Frontal cortex (tissue), 4 donors: Measurements from ENCODE around the gene HPS6. TPM values are rescaled to one million over a fixed set of nuclear protein-coding genes. Genes with fewer than 3 reads are reported as not detected.
"Not testable (repeated sequence)": the region's sequence is repeated elsewhere in the genome, so short reads cannot be mapped to it uniquely, and the experiment has no call there.

ENCODE experiments used
- DNase-seq, 2 donors: peaks; one replicate each; pipeline ENCODE4 v3.0.0; 2012; ENCODE audit warnings: low spot score in 2 of 2
- FAIRE-seq: peaks from 2 replicates; lab custom pipeline; 2012; peaks lifted over from hg19 to GRCh38; lab: Jason Lieb, UNC
- total RNA-seq: library from RNA; depleted of rRNA; stranded (reverse); fragments of >200 nt; gene quantifications from one replicate; pipeline ENCODE4 v1.2.3, GENCODE V29; 2014
- donor health status: control.
- donor health status: control.
- donor health status: control.

The HPS6 gene
- 21.2 TPM for total RNA-seq

GRCh38 chr10:102064868-102065560 lies at the start of gene HPS6:
HPS6 (plus strand) TSS chr10:102065349; CDS start chr10:102065475, 126 bp downstream.
- DNase-seq, result peak; percentile 89 to 92
- FAIRE-seq, result no peak

- FAIRE-seq (no peak), DNase-seq (no peak)
Observed at GRCh38 chr10:102016416-102016815, 48.7 kb upstream of the HPS6 start.

- DNase-seq, result no peak
- no peak for FAIRE-seq
Observed at GRCh38 chr10:102017295-102017694, 47.9 kb upstream of the HPS6 start.

DNA sequence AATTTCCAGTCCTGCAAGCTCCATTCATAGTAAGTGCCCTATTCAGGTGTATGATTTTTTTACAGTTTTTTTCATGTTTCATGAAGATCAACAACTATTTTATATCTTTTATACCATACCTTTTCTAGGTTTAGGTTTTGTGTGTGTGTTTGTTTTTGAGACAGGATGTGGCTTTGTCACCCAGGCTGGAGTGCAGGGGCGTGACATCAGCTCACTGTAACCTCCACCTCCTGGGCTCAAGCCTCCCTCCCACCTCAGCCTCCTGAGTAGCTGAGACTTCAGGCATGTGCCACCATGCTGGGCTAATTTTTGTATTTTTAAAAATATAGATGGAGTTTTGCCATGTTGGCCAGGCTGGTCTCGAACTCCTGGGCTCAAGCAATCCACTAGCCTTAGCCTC lies 44.2 kb upstream of the HPS6 start:
- DNase-seq (no peak), FAIRE-seq (no peak)

- FAIRE-seq (no peak), DNase-seq (no peak)
Observed at GRCh38 chr10:102024799-102025198, 40.4 kb upstream of the HPS6 start.

- DNase-seq, result no peak
- no peak for FAIRE-seq
Observed at GRCh38 chr10:102027261-102027660, 37.9 kb upstream of the HPS6 start.

GRCh38 chr10:102033787-102034186 lies 31.4 kb upstream of the HPS6 start:
- FAIRE-seq, result no peak
- no peak for DNase-seq

DNA sequence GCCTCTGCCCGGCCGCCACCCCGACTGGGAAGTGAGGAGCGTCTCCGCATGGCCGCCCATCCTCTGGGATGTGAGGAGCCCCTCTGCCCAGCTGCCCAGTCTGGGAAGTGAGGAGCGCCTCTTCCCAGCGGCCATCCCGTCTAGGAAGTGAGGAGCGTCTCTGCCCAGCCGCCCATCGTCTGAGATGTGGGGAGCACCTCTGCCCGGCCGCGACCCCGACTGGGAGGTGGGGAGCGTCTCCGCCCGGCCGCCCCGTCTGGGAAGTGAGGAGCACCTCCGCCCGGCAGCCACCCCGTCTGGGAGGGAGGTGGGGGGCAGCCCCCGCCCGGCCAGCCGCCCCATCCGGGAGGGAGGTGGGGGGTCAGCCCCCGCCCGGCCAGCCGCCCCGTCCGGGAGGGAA lies 29.3 kb upstream of the HPS6 start:
- not testable (repeated sequence) for FAIRE-seq, DNase-seq

GRCh38 chr10:102038410-102038809 lies 26.7 kb upstream of the HPS6 start:
- FAIRE-seq (no peak), DNase-seq (no peak)

- DNase-seq (no peak), FAIRE-seq (no peak)
Observed at GRCh38 chr10:102040305-102041050, 24.7 kb upstream of the HPS6 start.

GRCh38 chr10:102045292-102045691 lies 19.9 kb upstream of the HPS6 start:
- FAIRE-seq (no peak), DNase-seq (no peak)

GRCh38 chr10:102046095-102046494 lies 19.1 kb upstream of the HPS6 start:
- no peak for FAIRE-seq
- DNase-seq, result no peak

- not testable (repeated sequence) for FAIRE-seq, DNase-seq
Observed at GRCh38 chr10:102054881-102055646, 10.1 kb upstream of the HPS6 start.

DNA sequence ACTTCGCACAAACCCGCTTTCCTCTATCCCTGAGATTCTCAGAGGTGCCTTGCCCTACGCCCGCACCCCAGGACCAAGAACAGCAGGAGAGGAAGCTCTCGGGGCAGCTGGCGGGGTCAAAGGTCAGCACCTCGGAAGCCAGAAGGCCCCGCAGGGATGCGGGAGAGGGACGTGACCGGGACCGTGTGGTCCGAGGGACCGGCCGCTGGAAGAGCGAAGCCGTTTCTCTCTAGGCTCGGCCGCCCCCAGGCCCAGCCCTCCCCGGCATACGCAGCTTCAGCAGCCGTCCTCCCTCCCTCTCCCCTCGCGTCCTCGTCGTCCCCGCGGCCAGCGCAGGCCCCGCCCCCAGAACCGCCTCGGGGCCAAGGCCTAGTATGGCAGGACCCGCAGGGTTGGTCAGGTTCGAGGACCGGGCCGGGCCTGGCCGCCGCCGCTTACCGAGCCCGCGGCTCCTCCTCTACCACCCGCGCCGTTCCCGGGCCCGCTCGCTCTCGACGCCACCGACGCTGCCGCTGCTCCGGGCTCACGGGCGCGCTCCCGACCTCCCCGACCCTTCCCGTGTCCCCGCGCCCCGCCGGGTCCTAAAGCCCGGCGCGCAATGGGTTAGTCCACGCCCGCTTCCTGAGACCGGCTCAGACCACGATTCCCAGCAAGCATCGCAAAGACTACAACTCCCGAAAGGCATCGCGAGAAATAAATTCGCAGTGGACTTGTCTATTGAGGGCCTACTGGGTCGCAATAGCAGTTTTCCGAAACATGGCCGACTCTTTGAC lies 9.3 kb upstream of the HPS6 start, which contains the start of gene ARMH3:
TSS of gene ARMH3 (minus strand) at position 527 of the 773 bp plus-strand sequence. CDS start 16,059 bp downstream, outside the sequence.
- peak; percentile 95 to 97 for DNase-seq
- no peak for FAIRE-seq

GRCh38 chr10:102059987-102060386 lies 5.2 kb upstream of the HPS6 start:
- FAIRE-seq, result no peak
- no peak for DNase-seq

GRCh38 chr10:102064503-102064867 lies 664 bp upstream of the HPS6 start:
- no peak for DNase-seq
- no peak for FAIRE-seq

DNA sequence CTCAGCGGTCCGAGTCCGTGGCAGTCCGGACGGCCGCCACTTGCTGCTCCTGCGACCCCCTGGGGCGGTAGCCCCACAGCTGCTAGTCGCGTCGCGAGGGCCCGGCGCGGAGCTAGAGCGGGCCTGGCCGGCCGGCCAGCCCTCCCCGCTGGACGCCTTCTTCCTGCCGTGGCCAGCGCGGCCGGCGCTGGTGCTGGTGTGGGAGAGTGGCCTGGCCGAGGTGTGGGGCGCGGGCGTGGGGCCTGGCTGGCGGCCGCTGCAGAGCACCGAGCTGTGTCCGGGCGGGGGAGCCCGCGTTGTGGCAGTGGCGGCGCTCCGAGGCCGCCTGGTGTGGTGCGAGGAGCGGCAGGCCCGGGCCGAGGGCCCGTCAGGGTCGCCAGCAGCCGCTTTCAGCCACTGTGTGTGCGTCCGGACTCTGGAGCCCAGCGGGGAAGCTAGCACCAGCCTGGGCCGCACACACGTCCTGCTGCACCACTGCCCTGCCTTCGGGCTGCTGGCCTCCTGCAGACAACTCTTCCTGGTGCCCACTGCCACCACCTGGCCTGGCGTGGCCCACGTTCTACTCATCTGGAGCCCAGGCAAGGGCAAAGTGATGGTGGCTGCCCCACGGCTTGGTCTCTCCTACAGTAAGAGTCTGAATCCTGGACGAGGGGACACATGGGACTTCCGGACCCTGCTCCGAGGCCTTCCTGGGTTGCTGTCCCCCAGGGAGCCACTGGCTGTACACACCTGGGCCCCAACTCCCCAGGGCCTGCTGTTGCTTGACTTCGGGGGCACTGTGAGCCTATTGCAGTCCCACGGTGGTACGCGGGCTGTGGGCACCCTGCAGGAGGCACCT lies 631 bp downstream of the HPS6 start:
- DNase-seq, result peak; percentile 47 to 55

DNA sequence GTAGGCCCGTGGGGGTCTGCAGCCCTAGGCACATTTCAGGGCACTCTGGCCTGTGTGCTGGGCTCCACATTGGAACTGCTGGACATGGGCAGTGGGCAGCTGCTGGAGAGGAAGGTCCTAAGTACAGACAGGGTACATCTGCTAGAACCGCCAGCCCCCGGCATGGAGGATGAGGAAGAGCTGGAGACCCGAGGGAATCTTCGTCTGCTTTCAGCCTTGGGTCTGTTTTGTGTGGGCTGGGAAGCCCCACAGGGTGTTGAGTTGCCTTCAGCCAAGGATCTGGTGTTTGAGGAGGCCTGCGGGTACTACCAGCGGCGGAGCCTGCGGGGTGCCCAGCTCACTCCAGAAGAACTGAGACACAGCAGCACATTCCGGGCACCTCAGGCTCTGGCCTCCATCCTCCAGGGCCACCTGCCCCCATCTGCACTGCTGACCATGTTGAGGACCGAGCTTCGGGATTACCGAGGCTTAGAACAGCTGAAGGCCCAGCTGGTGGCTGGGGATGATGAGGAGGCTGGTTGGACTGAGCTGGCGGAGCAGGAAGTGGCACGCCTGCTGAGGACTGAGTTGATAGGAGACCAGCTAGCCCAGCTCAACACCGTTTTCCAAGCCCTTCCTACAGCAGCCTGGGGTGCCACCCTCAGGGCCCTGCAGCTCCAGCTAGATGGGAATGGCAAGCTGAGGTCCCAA lies 1.4 kb downstream of the HPS6 start:
- DNase-seq (no peak), FAIRE-seq (no peak)

More for the DNA sequence above, 631 bp downstream of the HPS6 start:
- FAIRE-seq, result no peak
